Dermis microvascular lymphatic vessel endothelial cell (primary cell): Measurements from ENCODE around the gene STPG3. TPM values are rescaled to one million over a fixed set of nuclear protein-coding genes. Genes with fewer than 3 reads are reported as not detected.
A peak's percentile ranks its signal among the peaks of the same experiment; 100 is the strongest.

Experiments used
- DNase-seq, 2 donors: peaks; one replicate each; pipeline versions ENCODE4 v3.0.0 to v3.0.0-alpha.2; 2010; ENCODE audit warnings: low read depth in 2 of 2
- total RNA-seq: library from RNA; depleted of rRNA; stranded (reverse); fragments of >200 nt; gene quantifications from 2 replicates; pipeline ENCODE4 v1.2.1, GENCODE V29; 2014

Gene STPG3
- total RNA-seq, 1 donor from 2014 or later: not detected

- DNase-seq: peak in 1 of 2 donors; percentile 40
These were observed 27.1 kb downstream of the STPG3 start for GRCh38 chr9:137278061-137278701.

- DNase-seq: no peak
These were observed 27.9 kb downstream of the STPG3 start for GRCh38 chr9:137278721-137279711.

- DNase-seq: no peak
These were observed 28.8 kb downstream of the STPG3 start for GRCh38 chr9:137279741-137280473.

- peak in 1 of 2 donors; percentile 54 for DNase-seq
These were observed 29.6 kb downstream of the STPG3 start for GRCh38 chr9:137280474-137281344.

- no peak for DNase-seq
These were observed 30.4 kb downstream of the STPG3 start for GRCh38 chr9:137281345-137282116.

- DNase-seq: peak in 1 of 2 donors; percentile 88
These were observed 35.9 kb downstream of the STPG3 start for GRCh38 chr9:137286975-137287383.

GRCh38 chr9:137293094-137293481 is 42.0 kb downstream of the STPG3 start:
- no peak for DNase-seq

- DNase-seq: no peak
These were observed 42.5 kb downstream of the STPG3 start for GRCh38 chr9:137293482-137294090.

- peak; percentile 88 to 92 for DNase-seq
These were observed 43.1 kb downstream of the STPG3 start for GRCh38 chr9:137294091-137294680.

- peak in 1 of 2 donors; percentile 70 for DNase-seq
These were observed 43.7 kb downstream of the STPG3 start for GRCh38 chr9:137294681-137295237.

GRCh38 chr9:137295238-137295811 is 44.2 kb downstream of the STPG3 start:
- peak in 1 of 2 donors; percentile 58 for DNase-seq

- DNase-seq: peak in 1 of 2 donors; percentile 65
These were observed 45.0 kb downstream of the STPG3 start for GRCh38 chr9:137295849-137296669.

- peak; percentile 91 to 95 for DNase-seq
These were observed 45.9 kb downstream of the STPG3 start for GRCh38 chr9:137296670-137297664.

GRCh38 chr9:137297966-137298365 is 46.9 kb downstream of the STPG3 start:
- DNase-seq: peak in 1 of 2 donors; percentile 43

GRCh38 chr9:137298401-137299202 is 47.5 kb downstream of the STPG3 start:
- DNase-seq: peak in 1 of 2 donors; percentile 90
